NCI-H748 treated with DMSO at 0.1 percent for 48 hours (cell line): Measurements from ENCODE around the gene FABP7.
"Not testable (repeated sequence)": the region's sequence is repeated elsewhere in the genome, so short reads cannot be mapped to it uniquely, and the experiment has no call there.

ENCODE experiments used
- DNase-seq: peaks from one replicate; lab custom pipeline; 2025; lab: John Stamatoyannopoulos, UW

FABP7 gene

DNA sequence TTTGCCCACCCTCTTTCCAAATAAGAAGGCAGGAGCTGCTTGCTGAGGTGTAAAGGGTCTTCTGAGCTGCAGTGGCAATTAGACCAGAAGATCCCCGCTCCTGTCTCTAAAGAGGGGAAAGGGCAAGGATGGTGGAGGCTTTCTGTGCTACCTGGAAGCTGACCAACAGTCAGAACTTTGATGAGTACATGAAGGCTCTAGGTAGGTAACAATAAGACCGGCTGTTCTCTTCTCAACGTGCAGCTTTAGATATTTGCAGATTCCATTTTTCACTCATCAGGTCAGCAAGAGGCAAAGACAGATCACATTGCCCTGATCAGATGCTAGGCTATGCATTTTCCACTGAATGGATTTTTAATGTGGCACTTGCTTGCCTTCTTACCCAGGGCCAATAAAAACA, at the start of gene FABP7:
FABP7 (plus strand) TSS at position 50 of the 400 bp plus-strand sequence; CDS start at position 129, 79 bp downstream.
- no peak for DNase-seq

DNA sequence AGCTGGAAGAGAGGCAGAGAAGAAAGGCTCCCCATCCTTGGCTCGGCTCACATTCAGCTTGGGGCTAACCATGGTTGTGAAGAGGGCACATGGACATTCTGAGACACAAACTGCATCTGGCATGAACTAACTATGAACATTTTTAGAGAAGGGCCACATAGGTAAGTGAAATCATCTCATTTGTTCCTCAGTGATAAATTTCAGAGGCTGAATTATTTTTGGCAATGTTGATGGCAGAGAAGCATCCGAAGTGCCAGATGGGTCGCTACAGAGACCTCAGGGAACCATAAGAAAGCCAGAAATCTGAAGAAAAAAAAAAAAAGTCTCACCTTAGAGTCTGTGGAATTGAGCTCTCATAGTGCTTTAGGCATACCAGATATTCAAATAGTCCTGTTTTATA, 49.2 kb upstream of the FABP7 start:
- DNase-seq = no peak

DNA sequence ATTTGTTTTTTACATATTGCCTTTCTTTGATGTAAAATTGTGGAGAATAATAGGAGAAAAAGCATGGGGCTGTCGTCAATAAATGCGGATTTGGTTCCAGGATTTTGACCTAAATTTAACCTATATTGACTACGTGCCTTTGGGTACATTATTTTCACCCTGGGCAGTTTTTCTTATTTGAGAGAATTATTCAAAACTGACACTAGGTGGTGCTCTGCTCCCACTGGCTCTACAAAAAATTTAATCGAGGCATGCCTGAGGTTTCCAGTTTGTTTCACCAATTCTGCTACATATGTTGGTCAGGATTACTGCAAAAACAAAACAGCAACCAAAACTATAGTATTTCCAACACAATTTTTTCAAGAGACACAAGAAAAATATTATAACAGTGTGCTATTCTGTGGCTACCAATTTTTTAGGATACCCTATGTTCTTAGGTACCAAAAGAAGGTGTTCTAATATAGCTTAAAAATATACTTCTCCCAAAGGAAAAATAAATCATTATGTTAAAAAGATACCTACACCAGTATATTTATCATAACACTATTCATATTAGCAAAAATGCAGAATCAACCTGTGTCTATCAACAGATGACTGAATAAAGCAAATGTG, 48.6 kb upstream of the FABP7 start:
- DNase-seq = peak; percentile 76

DNA sequence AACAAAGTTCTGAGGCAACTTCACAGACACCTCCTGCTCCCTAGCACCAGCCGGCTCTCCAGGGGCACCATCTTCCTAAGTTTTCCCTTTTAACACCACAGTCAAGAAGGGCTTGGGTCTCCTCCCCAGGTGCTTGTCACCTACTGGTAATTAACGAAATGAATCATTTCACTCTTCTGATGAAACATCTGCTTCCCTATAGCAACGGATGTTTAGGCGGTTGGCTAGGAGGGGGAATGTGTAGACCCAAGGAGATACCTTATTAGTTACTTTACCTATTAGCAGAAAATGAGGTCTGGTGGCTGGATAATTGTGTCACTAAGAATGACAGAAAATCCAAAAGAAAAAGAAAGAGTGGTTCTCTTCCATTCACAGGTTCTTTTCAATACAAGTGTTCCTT, 46.3 kb upstream of the FABP7 start:
- DNase-seq = peak; percentile 44

DNA sequence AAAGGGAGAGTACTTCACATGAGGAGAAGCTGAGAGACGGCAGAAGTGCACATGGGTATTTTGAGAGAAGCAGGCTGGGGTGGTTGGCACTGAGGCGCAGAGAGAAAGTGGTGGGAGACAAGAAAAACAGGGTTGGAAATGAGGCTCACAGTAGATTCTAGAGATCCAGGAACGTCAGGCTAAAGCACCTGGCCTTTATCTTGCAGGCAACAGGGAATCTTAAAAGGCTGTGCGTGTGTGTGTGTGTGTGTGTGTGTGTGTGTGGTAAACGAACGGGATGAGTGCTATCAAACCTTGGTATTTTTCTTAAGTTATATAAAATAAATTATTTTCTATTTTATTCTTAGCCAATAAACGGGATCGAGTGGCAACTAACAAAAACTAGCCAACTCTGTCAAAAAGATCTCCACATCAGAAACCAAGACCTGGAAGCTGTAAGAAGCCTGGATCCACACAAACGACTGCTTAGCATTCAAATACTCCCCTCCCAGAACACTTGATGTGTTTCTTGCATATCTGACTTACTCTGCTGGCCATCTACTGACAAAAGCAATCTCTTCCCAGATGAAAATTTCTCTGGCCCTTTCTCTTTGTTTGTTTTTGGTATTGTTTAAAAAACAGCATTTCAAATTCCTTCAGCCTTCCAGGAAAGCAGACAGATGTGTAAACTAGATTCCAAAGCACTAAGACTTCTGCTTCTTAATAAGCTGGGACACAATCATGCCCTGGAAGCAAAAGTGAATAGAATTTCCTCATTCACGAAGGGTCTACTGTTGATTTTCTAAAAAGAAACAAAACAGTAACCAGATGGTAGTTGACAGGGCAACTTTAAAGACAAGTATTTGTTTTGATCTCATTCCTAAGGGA, 44.8 kb upstream of the FABP7 start:
- no peak for DNase-seq

DNA sequence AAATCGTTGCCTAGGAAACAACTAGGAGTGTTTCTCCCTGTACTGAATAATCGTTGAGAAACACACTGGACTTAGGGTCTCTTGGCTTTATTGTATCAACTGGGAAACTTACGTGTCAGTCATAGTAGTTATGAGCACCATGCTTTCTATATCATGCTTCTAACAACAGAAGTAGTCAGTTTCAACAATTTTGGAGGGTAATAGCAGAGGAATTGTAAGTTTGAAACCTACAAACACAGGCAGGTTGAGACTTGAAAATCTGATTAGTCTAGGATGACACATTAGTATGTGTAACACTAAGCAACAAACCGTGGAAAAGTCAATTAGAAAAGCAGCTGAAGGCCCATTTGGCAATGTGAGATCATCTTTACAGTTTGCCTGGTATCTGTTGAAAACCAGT, 43.9 kb upstream of the FABP7 start:
- DNase-seq = peak; percentile 95

DNA sequence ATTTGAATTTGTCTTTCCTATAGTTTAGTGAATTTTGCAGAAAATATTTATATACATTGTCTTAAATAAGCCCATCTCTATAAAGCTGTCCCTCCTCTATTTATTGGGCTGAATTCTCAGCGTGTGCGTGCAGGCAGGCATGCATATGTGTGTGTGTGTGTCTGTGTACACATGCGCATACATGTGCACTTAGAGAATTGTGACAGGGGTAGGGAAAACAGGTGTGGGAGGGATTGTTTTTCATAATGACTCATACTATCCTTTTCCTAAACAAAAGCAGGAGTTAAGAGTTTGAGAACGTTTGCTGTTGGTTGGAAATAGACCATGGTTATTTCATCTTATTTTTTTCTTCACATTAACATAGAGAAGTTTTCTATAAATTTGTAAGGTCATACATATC, 43.4 kb upstream of the FABP7 start:
- peak; percentile 95 for DNase-seq

DNA sequence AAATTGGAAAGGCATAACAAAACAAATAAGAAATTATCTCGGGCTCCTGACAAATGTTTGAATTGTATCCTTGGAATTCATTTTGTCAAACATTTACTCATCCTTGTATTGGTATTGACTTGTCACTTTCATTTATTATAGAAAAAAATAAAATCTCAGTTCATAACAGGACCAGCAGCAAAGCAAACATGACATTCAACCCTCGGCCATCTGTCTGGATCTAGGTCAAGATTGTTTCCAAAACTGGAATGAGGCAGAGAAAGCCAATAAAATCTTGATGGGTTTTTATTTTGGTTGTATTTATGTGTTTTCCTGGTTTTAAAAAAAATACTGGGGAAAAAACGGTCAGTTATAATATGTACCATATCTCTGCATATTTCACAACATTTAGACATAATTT, 42.9 kb upstream of the FABP7 start:
- peak; percentile 71 for DNase-seq

DNA sequence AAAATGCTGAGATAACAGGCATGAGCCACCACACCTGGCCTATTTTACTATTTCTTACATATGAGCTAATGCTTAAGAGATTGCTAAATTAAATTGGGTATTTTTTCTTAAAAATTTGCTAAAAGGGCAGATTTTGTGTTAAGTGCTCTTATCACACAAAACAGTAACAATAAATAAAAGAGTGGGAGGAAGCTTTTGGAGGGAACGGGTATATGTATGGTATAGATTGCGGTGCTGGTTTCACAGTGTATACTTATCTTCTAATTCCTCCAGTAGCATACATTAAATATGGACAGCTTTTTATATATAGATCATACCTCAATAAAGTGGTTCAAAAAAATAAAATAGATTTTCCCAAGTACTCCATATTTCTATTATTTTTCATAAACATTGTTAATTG, 39.4 kb upstream of the FABP7 start:
- no peak for DNase-seq

DNA sequence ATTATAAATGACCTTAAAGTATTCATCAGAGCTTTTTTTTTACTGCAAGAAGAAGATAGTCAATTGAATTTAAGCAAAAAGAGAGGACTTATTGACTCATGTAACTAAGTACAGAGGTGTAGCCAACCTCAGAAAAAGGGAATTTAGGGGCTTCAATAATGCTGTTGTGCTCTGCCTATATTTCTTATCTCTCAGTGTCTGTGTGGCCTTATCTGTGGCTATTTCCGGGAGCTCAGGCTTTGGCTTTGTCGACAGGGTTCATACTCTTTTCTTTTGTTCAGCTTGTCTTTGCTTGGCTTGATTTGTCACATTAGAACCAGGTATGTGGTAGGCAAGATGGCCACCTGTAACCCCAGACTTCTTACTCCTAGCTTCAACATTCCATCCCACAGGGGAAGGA, 38.6 kb upstream of the FABP7 start:
- DNase-seq = no peak

DNA sequence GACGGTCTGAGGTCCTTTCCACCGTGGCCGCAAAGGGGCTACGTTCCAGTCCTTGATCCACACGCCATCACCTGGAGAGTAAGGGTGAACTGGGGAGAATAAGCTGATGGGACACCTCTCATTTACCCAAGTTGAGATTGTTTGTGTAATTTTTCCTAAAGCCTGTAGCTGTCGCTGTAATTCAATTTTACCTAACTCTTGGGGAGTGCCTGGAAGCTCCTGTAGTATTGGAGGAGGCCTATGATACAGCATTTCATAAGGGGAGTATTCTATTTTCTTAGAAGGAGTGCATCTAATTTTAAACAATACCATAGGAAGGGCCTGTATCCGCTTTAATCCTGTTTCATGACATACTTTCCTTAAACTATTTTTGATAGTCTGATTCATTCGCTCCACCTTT, 35.3 kb upstream of the FABP7 start:
- not testable (repeated sequence) for DNase-seq

DNA sequence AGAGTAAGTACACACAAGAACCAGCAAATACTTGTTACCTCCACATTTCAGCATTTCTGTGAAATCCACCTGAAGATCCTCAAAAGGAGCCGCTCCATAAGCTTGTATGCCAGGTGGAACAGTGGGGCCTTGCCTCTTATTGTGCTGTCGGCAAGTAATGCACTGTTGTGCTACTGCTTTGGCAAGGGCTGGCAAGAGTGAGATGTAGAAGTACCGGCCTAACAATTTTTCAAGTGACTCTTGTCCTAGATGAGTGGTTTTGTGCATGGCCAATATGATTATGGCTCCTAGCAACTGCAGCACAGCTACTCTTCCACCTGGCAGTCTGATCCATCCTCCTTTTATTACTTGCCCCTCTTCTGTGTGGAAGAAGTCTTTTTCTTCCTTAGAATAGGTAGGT, 34.7 kb upstream of the FABP7 start:
- DNase-seq = not testable (repeated sequence)

DNA sequence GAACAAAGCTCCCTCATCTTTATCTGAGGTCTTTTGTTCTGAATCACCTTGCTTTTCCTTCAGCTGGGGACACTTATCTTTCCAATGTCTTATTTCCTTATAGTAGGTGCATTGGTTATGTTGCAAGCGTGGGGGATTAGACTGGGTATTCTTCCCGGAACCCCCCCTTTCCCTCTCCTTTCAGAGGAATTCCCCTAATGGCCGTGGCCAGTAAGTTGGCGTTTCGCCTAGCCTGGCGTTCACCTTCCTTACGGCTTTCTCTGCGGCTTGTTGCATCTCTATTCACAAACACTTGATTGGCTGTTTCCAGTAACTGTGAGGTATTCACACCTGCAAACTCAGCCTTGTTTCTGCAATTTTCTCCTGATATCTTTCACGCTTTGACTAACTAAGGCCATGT, 32.8 kb upstream of the FABP7 start:
- no peak for DNase-seq

DNA sequence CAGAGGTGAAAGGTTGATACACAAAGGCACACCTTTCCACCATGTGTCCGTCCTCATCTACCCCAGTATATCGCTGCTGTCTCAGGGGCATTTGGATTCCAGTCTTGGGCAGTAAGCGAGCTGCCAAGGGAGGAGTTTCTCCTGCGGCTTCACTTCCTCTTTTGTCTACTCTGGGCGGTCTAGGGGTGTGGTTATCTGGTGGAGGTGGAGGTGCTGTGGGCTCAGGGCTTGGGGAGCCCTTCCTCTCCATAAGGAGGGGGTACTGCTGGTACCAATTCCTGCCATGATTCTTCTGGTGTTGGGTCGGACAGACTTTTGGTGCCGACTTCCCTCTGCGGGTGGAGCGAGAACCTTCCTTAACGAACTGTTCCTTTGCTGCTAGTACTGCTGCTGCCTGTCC, 31.9 kb upstream of the FABP7 start:
- no peak for DNase-seq

DNA sequence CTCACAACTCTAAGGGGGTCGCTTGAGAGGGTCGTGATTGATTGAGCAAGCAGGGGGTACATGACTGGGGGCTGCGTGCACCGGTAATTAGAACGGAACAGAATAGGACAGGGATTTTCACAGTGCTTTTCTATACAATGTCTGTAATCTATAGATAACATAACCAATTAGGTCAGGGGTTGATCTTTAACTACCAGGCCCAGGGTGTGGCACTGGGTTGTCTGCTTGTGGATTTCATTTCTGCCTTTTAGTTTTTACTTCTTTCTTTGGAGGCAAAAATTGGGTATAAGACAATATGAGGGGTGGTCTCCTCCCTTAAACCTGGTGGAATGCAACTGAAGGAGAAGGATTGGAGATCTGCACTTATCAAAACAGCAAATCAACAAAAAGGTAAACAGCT, 30.6 kb upstream of the FABP7 start:
- DNase-seq = not testable (repeated sequence)

DNA sequence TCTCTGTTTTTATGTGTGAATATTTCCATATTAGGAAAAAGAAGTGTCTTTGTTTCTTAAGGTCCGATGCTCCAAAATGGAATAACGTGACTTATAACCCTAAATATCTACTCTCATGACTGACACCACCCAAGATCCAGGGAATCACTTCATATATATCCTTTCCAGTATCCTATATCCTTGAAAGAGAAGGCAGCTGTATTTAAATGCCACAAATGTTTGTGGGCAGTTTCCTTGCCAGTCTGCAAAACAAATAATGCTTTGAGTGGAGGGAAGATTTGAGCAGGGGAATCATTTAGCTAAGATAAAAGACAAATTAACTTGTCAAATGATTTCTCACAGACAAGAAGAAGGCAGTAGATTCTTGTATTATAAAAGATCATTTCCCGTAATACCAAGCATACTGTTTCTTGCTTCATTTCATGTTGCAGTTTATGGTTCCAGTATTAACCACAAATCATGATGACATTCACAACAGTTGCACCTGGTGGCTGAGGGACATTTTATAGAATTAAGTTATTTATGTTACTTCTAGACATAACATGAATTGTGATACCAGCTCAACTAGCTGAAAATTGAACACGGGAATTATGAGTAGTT, 30.0 kb upstream of the FABP7 start:
- no peak for DNase-seq

DNA sequence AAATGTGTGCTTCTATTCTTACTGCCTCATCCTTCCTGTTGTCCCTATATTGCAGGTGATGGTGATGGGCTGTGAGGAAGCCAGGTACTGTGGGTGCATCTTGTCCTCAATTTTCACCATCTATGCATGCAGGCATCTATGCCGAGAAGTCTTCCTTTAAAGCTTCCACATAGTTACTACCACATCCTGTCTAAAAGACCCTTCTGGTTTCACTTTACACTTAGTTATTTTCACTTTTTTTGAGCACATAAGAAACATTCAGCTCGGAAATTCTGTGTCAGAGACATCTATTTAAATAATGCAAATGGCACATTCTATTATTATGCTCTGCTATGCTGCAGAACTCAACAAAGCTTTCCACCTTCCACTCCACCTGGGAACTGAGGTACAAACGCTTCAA, 28.2 kb upstream of the FABP7 start:
- DNase-seq = no peak

DNA sequence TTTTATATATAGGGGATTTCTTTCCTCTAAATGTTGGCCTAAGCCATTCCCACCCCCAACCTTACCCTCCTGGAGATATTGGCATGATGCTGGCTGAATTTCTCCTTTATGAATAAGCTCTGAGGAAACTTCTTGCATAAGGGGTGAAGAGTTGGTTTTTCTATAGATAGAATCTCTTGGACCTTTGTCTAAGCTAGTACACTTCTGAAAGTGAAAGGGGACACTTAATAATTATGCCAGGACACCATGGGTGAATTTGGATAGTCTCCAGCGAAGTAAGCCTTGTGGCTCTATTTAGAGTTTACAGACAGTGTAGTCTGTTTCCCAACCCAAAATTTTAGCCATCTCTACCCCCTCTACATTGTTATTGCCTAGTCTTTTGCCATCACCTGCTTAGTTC, 27.1 kb upstream of the FABP7 start:
- no peak for DNase-seq

DNA sequence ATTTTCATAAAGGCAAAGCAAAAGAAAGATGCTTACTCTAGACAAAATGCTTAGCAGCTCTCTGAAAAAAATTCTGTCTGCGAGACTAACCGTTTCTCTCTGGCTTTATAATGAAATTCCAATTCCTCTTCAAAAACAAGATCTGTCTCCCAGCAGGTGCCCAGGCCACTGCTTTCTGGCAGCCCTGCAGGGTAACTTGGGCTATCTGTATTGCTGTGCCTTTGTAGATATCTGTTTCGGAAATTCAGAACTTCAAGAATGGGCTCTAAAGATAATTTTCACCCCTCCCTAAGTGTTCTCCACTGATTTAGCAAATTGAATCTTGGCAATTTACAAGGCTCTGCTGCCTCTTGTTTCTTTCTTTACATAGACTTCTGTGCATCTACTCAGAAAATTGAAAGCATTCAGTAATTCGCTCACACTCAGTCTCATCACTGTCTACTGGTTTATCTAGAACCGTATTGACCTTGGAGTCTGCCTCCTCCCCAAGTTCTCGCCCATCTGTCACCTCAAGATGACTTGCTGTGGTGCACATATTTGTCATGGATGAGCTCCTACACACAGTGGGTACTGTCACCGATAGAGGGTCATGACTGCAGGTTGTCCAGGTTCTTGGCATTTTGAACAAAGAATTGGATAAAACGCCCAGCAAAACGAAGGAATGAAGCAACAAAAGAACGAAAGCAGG, 26.4 kb upstream of the FABP7 start:
- no peak for DNase-seq

DNA sequence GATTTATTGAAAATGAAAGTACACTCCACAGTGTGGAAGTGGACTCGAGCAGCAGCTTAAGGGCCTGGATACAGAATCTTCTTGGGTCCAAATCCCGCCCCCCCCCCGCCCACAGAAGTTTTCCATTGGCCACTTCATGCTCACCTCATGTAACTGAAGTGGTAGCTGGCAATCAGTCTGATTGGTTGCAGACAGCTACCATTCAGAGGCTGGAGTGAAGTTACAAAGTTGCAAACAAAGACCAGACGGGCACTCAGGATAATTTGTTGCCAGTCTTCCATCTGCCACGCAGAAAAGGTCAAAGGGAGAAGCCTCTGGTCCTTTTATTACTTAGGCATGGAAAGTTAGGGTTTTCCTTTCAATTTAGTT, 25.8 kb upstream of the FABP7 start:
- no peak for DNase-seq

DNA sequence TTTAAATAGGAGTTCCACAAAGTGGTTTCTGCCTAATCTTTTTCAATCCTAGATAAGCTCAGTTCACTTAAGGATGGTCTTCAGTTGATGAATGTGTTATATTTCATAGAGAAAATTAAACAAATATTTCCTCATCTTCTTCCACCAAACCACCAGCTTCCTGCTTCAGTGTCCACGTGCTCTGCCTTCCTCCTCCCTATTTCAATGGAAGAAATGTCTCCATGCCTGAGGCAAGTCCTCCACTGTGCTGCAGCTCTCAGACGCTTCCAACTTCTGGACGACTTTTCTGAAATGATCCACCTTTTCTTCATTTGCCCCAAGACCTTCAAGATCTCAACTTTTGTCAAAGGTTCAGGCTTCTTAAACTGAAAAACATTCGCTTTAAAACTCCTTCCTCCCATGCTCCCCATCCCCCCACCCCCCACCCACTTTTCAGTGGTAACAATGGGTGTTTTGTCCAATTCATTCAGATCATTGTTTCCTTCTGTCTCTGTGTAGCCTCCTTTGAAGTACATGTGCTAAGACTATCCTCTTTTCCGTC, 25.3 kb upstream of the FABP7 start:
- no peak for DNase-seq

DNA sequence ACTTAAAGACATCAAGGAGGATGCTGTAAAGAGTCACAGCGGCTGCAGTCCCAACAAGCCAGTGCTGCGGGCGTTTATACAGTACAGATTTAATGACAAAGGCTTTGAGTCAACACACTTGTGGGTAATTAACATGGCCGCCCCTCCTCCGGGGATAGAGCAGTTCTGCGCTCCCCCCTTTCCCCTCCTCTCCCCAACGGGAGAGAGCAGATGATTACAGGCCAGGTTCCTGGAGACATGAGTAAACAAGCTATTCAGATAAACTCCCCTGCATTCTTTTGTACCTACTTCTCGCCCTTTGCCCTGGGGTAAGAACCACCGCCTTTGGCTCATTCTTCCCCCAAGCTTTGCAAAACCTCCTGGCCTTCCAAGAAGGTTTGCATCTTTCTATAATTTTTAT, 23.6 kb upstream of the FABP7 start:
- no peak for DNase-seq

DNA sequence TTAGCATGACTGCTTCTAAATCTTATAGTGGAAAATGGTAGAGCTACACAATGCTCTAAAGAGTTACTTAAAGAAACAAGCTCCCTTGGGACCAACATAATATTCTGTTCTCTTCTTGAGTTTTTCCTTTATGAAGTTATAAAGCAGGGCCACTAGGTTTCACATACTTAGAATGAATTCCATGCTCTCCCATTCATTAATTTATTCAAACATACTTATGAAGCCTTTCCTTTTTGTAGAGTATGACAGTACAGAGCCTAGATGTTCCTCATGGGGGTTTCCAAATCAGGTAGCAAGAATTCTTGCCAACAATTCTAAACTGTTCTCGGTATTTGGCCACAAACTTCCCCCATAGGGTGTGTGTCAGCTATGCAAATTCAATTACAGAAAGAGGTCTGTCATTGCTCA, 20.6 kb upstream of the FABP7 start:
- DNase-seq = no peak
